ENCODE data around the gene PRPS2.

Gene PRPS2

GRCh38 chrX:12819222-12819621 is 28.0 kb downstream of the PRPS2 start:
- no peak for DNase-seq

- DNase-seq, result no peak
Measured at GRCh38 chrX:12820737-12821136, 29.5 kb downstream of the PRPS2 start.

- DNase-seq, result no peak
Measured at GRCh38 chrX:12824944-12825343, 33.7 kb downstream of the PRPS2 start.

DNA sequence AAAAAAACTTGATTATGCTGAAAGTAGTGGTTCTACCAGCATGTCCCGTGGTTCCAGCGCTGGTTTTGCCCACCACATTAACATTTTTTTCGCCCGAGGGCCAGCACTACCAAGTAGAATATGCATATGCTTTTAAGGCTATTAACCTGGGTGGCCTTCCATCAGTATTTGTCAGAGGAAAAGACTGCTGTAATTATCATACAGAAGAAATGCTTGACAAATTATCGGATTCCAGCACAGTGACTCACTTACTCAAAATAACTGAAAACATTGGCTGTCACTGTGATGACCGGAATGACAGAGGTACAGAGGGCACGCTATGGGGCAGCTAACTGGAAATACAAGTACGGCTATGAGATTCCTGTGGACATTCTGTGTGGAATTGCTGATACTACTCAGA is 34.6 kb downstream of the PRPS2 start:
- DNase-seq, result no peak

DNA sequence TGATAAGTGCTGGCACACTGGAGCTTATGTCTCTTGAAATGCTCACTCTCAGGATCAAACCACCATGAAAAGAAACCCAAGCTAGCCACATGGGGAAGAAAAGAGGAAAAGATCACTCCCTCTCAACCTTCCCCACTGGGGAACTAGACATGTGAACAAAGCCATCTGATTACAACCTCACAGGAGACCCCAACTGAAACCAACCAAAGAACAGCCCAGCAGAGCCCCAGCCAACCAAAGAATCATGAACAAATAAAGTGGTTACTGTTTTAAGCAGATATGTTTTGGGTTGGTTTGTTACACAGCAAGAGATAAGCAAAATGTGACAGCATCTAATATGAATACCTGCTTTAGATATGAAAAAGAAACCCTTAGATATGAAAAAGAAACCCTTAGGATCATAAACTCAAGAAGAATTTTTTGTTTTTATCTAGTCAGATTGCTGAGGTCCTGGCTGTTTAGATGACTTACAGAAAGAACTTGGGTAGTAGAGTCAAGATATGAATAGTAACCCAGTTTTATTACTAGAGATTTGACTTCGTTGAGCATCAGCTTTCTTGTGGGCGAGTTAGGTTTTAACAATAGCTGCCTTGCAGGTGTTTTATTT is 52.0 kb downstream of the PRPS2 start:
- DNase-seq, result no peak

- no peak for DNase-seq
Measured at GRCh38 chrX:12843668-12844279, 52.6 kb downstream of the PRPS2 start.

DNA sequence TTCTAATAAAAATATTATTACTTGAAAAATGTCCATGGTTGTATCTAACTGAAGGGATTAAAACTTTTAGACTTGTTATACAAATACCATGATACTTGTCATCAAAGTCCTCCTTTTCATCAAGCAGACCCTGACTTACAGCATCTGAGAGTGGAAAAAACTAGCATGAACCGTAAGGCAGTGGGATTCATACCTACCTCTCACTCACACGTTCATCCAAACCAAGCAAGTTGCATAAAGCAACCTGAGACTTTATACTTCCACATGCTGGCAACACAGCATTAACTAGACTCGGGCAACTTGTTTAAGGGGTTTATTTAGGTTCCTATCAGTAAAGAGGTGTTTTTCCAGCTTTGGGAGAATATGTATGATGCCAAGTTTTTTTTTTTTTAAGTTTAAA is 53.1 kb downstream of the PRPS2 start:
- DNase-seq, result no peak

GRCh38 chrX:12865359-12865758 is 74.1 kb downstream of the PRPS2 start:
- DNase-seq, result no peak

- no peak for DNase-seq
Measured at GRCh38 chrX:12866451-12867377, 75.5 kb downstream of the PRPS2 start, which contains the start of gene TLR7. TSS of gene TLR7 (plus strand) at chrX:12867072. CDS start at chrX:12867579, 507 bp downstream.

DNA sequence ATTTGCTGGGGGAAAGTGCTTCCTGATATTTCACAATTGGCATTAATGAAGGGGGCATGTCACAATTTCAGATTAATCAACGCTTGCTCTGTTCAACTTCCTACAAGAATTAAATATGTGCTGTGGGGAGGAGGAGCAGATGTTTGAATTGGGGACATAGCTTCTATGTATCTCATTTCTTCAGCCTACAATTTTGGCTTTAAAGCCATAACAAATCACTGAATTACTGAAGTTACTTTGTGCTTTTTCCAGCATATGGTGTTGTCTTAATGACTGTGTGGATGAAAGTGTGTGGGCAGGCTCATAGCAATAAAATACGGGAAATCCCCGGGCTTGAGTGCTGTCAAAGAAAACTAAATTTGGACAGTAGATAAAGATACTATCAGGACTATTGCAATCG is 76.5 kb downstream of the PRPS2 start:
- DNase-seq, result no peak

- DNase-seq, result no peak
Measured at GRCh38 chrX:12868747-12869146, 77.5 kb downstream of the PRPS2 start.

GRCh38 chrX:12871257-12871656 is 80.0 kb downstream of the PRPS2 start:
- DNase-seq, result no peak

- DNase-seq, result no peak
Measured at GRCh38 chrX:12872741-12873140, 81.5 kb downstream of the PRPS2 start.

All from stimulated activated CD4-positive, alpha-beta T cell treated with anti-CD3 and anti-CD28 coated beads, Interleukin-2, amount 100 ng/mL, for 48 hours (primary cell).